Adrenal gland (tissue), 12 donors: Measurements from ENCODE around the gene CD44. TPM values are rescaled to one million over a fixed set of nuclear protein-coding genes. Genes with fewer than 3 reads are reported as not detected.

Experiments used
- DNase-seq, 7 donors: peaks; one replicate each; pipeline ENCODE4 v3.0.0-alpha.2; 2019 to 2020
- H3K27ac ChIP-seq, 5 donors: fragments of 200-600 bp; sonication (generic) in 4 of 5; 1 replicate in 3 of 5; 2 replicates in 2 of 5; pipeline versions ENCODE4 v1.5.1 to v1.8.0; 2016 to 2020; ENCODE audit warnings: mild to moderate bottlenecking in 1 of 5
- H3K27me3 ChIP-seq: fragments of 200-600 bp; 2 replicates; pipeline ENCODE4 v1.8.0; 2021
- H3K36me3 ChIP-seq, 2 donors: fragments of 200-600 bp; replicated peaks in 1 of 2; 1 replicate in 1 of 2; 2 replicates in 1 of 2; pipeline versions ENCODE4 v1.5.1 to v1.8.0; 2018 to 2022
- H3K4me1 ChIP-seq, 2 donors: fragments of 200-600 bp; replicated peaks in 1 of 2; 1 replicate in 1 of 2; 2 replicates in 1 of 2; pipeline versions ENCODE4 v1.5.1 to v1.8.0; 2018 to 2021
- H3K4me3 ChIP-seq, 4 donors: fragments of 200-600 bp; sonication (generic) in 3 of 4; one replicate each; pipeline ENCODE4 v1.5.1; 2016 to 2018
- H3K9me3 ChIP-seq, 3 donors: fragments of 200-600 bp; sonication (generic) in 1 of 3; replicated peaks in 1 of 3; 1 replicate in 2 of 3; 2 replicates in 1 of 3; pipeline versions ENCODE4 v1.5.1 to v1.8.0; 2016 to 2021
- CTCF ChIP-seq, 6 experiments: fragments of 450-650 bp in 4 of 6; fragments of 200-600 bp in 2 of 6; sonication (generic) in 1 of 6; IDR thresholded peaks; 1 replicate in 5 of 6; 2 replicates in 1 of 6; pipeline versions ENCODE4 v1.5.1 to v1.8.0; 2016 to 2021; ENCODE audit warnings: antibody characterized with exemption in 6 of 6, mild to moderate bottlenecking in 2 of 6, moderate library complexity in 1 of 6
- POLR2A ChIP-seq, 2 donors: fragments of 450-650 bp; IDR thresholded peaks; one replicate each; pipeline ENCODE4 v1.6.1; 2017; ENCODE audit warnings: antibody characterized with exemption in 2 of 2, mild to moderate bottlenecking in 2 of 2, moderate library complexity in 1 of 2
- whole genome bisulfite sequencing, 4 donors: extraction: QIAGEN DNeasy Blood & Tissue Kit in 2 of 4; methylation state at CpG; one replicate each; pipeline versions ENCODE4 v1.1.5 to v1.1.7; 2013 to 2017; 5-methylcytosine and 5-hydroxymethylcytosine counted together
- intact Hi-C, 2 donors: fragments of 100-400 bp; cut with DNase I; formaldehyde crosslinking; loops; one replicate each; pipeline versions ENCODE4 v1.14.1 to v1.15.0; 2022 to 2023
- polyA plus RNA-seq, 3 donors: library from polyadenylated mRNA; stranded (reverse); fragments of 200-250 nt in 2 of 3; fragments of 350-450 nt in 1 of 3; fragmentation: Illumina TruSeq in 1 of 3; extraction: RNeasy Lipid Tissue Mini Kit (QIAGEN cat#74804) in 1 of 3; gene quantifications; one replicate each; pipeline ENCODE4 v1.2.3, GENCODE V29; 2013 to 2014
- total RNA-seq, 9 donors: library from RNA; depleted of rRNA in 4 of 9; stranded (reverse); fragments of >200 nt in 4 of 9; fragments of 120-200 nt in 1 of 9; fragmentation: NEBNext Ultra II Directional in 1 of 9; extraction: Animal tissue kit (Norgen Biotek cat#: 25700) in 1 of 9; gene quantifications; one replicate each; pipeline versions ENCODE4 v1.1.0 to v1.2.4, GENCODE V29; 2013 to 2023
- donor health status: healthy with polysubstance abuse.
- donor health status: Bipolar disorder and iron deficiency.
- donor health status: DM: yes; HTN: yes; CAD: no.
- donor health status: DM: no; HTN: no; CAD: no.
- donor health status: DM: no; HTN: no; CAD: no.
- donor health status: DM: yes; HTN: yes; CAD: no.

Gene CD44
- total and polyA plus RNA-seq, 12 donors, result 10.2 to 110 (median 77.5) TPM

GRCh38 chr11:35274909-35275785, 136.2 kb downstream of the CD44 start:
- Histone ChIP-seq H3K27ac (peak overlapping the region; percentile 47 to 90 (median 85)), H3K36me3 (no peaks in the 10 kb centered on the region), H3K4me3 (no peak overlapping the region), H3K27me3 (no peaks in the 10 kb centered on the region), H3K4me1 (peaks cover 17 to 24% of the 10 kb centered on the region in 2 donors), H3K9me3 (no peaks in the 10 kb centered on the region)
- no peak for TF ChIP-seq POLR2A (IDR thresholded peaks at IDR 0.05)
- TF ChIP-seq CTCF (IDR thresholded peaks at IDR 0.05), result peak in 1 of 6 experiments; percentile 26
- WGBS, 4 donors, result 34 to 47% (median 42%) methylated on average over 6 of the region's 6 CpGs
- peak; percentile 85 to 94 (median 90) for DNase-seq
- intact Hi-C loops, result no loop called here

GRCh38 chr11:35275786-35276170, 136.8 kb downstream of the CD44 start:
- H3K27ac ChIP-seq, result peak overlapping the region; percentile 47 to 90 (median 85)
- H3K4me3 ChIP-seq, result no peak overlapping the region
- peaks cover 17 to 24% of the 10 kb centered on the region in 2 donors for H3K4me1 ChIP-seq
- intact Hi-C loops, result no loop called here
- H3K9me3 ChIP-seq, result no peaks in the 10 kb centered on the region
- no peak for TF ChIP-seq CTCF (IDR thresholded peaks at IDR 0.05)
- TF ChIP-seq POLR2A (IDR thresholded peaks at IDR 0.05), result no peak
- H3K27me3 ChIP-seq, result no peaks in the 10 kb centered on the region
- no peaks in the 10 kb centered on the region for H3K36me3 ChIP-seq
- WGBS, 4 donors, result 62 to 75% (median 69%) methylated on average over 1 of the region's 1 CpG
- DNase-seq, result no peak

GRCh38 chr11:35276396-35277145, 137.6 kb downstream of the CD44 start:
- no peaks in the 10 kb centered on the region for H3K9me3 ChIP-seq
- intact Hi-C loops, result no loop called here
- no peak for TF ChIP-seq CTCF (IDR thresholded peaks at IDR 0.05)
- peak in 1 of 2 donors; percentile 75 for TF ChIP-seq POLR2A (IDR thresholded peaks at IDR 0.05)
- WGBS, 4 donors, result 63 to 77% (median 72%) methylated on average over 2 of the region's 2 CpGs
- peak; percentile 71 to 88 (median 82) for DNase-seq
- no peaks in the 10 kb centered on the region for H3K36me3 ChIP-seq
- H3K4me3 ChIP-seq, result no peak overlapping the region
- no peaks in the 10 kb centered on the region for H3K27me3 ChIP-seq
- peaks cover 17 to 24% of the 10 kb centered on the region in 2 donors for H3K4me1 ChIP-seq
- H3K27ac ChIP-seq, result peak overlapping the region in 4 of 5 donors; percentile 63 to 88 (median 76)

- Histone ChIP-seq H3K9me3 (no peaks in the 10 kb centered on the region), H3K4me3 (no peak overlapping the region), H3K27ac (no peak overlapping the region), H3K36me3 (no peaks in the 10 kb centered on the region), H3K4me1 (peaks cover 17 to 24% of the 10 kb centered on the region in 2 donors), H3K27me3 (no peaks in the 10 kb centered on the region)
- intact Hi-C loops, result no loop called here
- no peak for DNase-seq
- TF ChIP-seq POLR2A (IDR thresholded peaks at IDR 0.05) (no peak), CTCF (IDR thresholded peaks at IDR 0.05) (no peak)
- WGBS, 4 donors, result 95 to 100% (median 97%) methylated on average over 2 of the region's 2 CpGs
Observed at GRCh38 chr11:35277827-35278226, 138.9 kb downstream of the CD44 start.
